ENCODE results near the gene DIDO1. TPM values are rescaled to one million over a fixed set of nuclear protein-coding genes. Genes with fewer than 3 reads are reported as not detected.
A peak's percentile ranks its signal among the peaks of the same experiment; 100 is the strongest.

Gene DIDO1
- total RNA-seq, 1 experiment from 2014 or later, result 33.2 TPM

- CTCF ChIA-PET, result interaction anchor here (0.5 kb wide), 1 partner anchor 242 kb away, joined by 9 read pairs; no protein-coding TSS in a partner anchor
- Histone ChIP-seq H3K4me3 (ENCODE audit: low read length) (no peak overlapping the region), H4K20me1 (ENCODE audit: low read length) (no peaks in the 10 kb centered on the region), H2AFZ (ENCODE audit: low read length) (no peak overlapping the region), H3K27ac (ENCODE audit: low read length) (no peak overlapping the region), H3K9me3 (ENCODE audit: low read length) (no peaks in the 10 kb centered on the region), H3K79me2 (ENCODE audit: low read length) (no peaks in the 10 kb centered on the region), H3K36me3 (ENCODE audit: low read depth, low read length) (no peaks in the 10 kb centered on the region), H3K27me3 (ENCODE audit: low read length) (no peaks in the 10 kb centered on the region), H3K4me2 (ENCODE audit: low read length) (no peak overlapping the region), H3K4me1 (ENCODE audit: insufficient read depth, low read length) (no peaks in the 10 kb centered on the region; the same call in 1 of the 2 replicates), H3K9ac (ENCODE audit: low read length) (no peak overlapping the region), H3F3A (ENCODE audit: low read length, unreplicated experiment) (no peaks in the 10 kb centered on the region), H3K9me2 (replicated peaks; ENCODE audit: low read length) (no peaks in the 10 kb centered on the region)
- DNase-seq (no peak), ATAC-seq (0 out of 2 replicates have a peak, but pooled peaks have one; percentile 10)
- intact Hi-C loops (cut with micrococcal nuclease), result no loop called here
- no TSS peak for BruUV-seq (replicated peaks)
- POLR2A ChIA-PET (ENCODE audit: unreplicated experiment), result no interaction called here
- TF ChIP-seq CTCF (conservative IDR thresholded peaks at IDR 0.05; ENCODE audit: low read depth, low read length), result no peak
- TF ChIP-seq EZH2 (IDR thresholded peaks at IDR 0.05; ENCODE audit: low read length, unreplicated experiment), result no peak
- TF ChIP-seq EZH2phosphoT487 (IDR thresholded peaks at IDR 0.05; ENCODE audit: borderline replicate concordance, low read length), result no peak
Measured at GRCh38 chr20:62956387-62957135, 30.3 kb upstream of the DIDO1 start.

GRCh38 chr20:62955519-62956386 is 29.4 kb upstream of the DIDO1 start:
- no peak overlapping the region for H2AFZ ChIP-seq (ENCODE audit: low read length)
- H3K79me2 ChIP-seq (ENCODE audit: low read length), result no peaks in the 10 kb centered on the region
- H3K4me1 ChIP-seq (ENCODE audit: insufficient read depth, low read length), result no peaks in the 10 kb centered on the region; the same call in 1 of the 2 replicates
- POLR2A ChIA-PET (ENCODE audit: unreplicated experiment), result no interaction called here
- H3K4me3 ChIP-seq (ENCODE audit: low read length), result no peak overlapping the region
- 0 out of 2 replicates have a peak overlapping the region, but pooled peaks have one; percentile 26 for H3K4me2 ChIP-seq (ENCODE audit: low read length)
- intact Hi-C loops (cut with micrococcal nuclease), result no loop called here
- no peaks in the 10 kb centered on the region for H3K9me3 ChIP-seq (ENCODE audit: low read length)
- H3K27ac ChIP-seq (ENCODE audit: low read length), result no peak overlapping the region
- no peaks in the 10 kb centered on the region for H4K20me1 ChIP-seq (ENCODE audit: low read length)
- no TSS peak for BruUV-seq (replicated peaks)
- no peaks in the 10 kb centered on the region for H3K36me3 ChIP-seq (ENCODE audit: low read depth, low read length)
- DNase-seq (no peak), ATAC-seq (peak; percentile 72)
- no peaks in the 10 kb centered on the region for H3K27me3 ChIP-seq (ENCODE audit: low read length)
- H3K9ac ChIP-seq (ENCODE audit: low read length), result no peak overlapping the region
- no peaks in the 10 kb centered on the region for H3K9me2 ChIP-seq (replicated peaks; ENCODE audit: low read length)
- TF ChIP-seq EZH2 (IDR thresholded peaks at IDR 0.05; ENCODE audit: low read length, unreplicated experiment) (no peak), EZH2phosphoT487 (IDR thresholded peaks at IDR 0.05; ENCODE audit: borderline replicate concordance, low read length) (no peak)
- no peaks in the 10 kb centered on the region for H3F3A ChIP-seq (ENCODE audit: low read length, unreplicated experiment)
- CTCF ChIA-PET, result no interaction called here

GRCh38 chr20:62953839-62954703 is 27.8 kb upstream of the DIDO1 start:
- Histone ChIP-seq H3K36me3 (ENCODE audit: low read depth, low read length) (peaks cover 1% of the 10 kb centered on the region; the same call in 1 of the 2 replicates), H4K20me1 (ENCODE audit: low read length) (no peaks in the 10 kb centered on the region), H3K9ac (ENCODE audit: low read length) (no peak overlapping the region), H3K27me3 (ENCODE audit: low read length) (no peaks in the 10 kb centered on the region), H2AFZ (ENCODE audit: low read length) (no peak overlapping the region), H3K4me2 (ENCODE audit: low read length) (no peak overlapping the region), H3K27ac (ENCODE audit: low read length) (no peak overlapping the region), H3K9me2 (replicated peaks; ENCODE audit: low read length) (no peaks in the 10 kb centered on the region), H3F3A (ENCODE audit: low read length, unreplicated experiment) (no peaks in the 10 kb centered on the region), H3K4me1 (ENCODE audit: insufficient read depth, low read length) (no peaks in the 10 kb centered on the region; the same call in 1 of the 2 replicates), H3K4me3 (ENCODE audit: low read length) (no peak overlapping the region), H3K9me3 (ENCODE audit: low read length) (no peaks in the 10 kb centered on the region), H3K79me2 (ENCODE audit: low read length) (no peaks in the 10 kb centered on the region)
- ATAC-seq (no peak), DNase-seq (no peak)
- no TSS peak for BruUV-seq (replicated peaks)
- intact Hi-C loops (cut with micrococcal nuclease), result no loop called here
- TF ChIP-seq EZH2phosphoT487 (IDR thresholded peaks at IDR 0.05; ENCODE audit: borderline replicate concordance, low read length) (no peak), CTCF (conservative IDR thresholded peaks at IDR 0.05; ENCODE audit: low read depth, low read length) (no peak), EZH2 (IDR thresholded peaks at IDR 0.05; ENCODE audit: low read length, unreplicated experiment) (no peak)
- CTCF ChIA-PET, result no interaction called here
- POLR2A ChIA-PET (ENCODE audit: unreplicated experiment), result interaction anchor here (0.5 kb wide), 1 partner anchor 50 kb away, joined by 3 read pairs; no protein-coding TSS in a partner anchor

Data from PC-3 (cell line).